NCI-H1417 treated with DMSO at 0.1 percent for 48 hours (cell line): ENCODE measurements around the gene GNAI1.

ENCODE experiments used
- DNase-seq: peaks from one replicate; lab custom pipeline; 2025; lab: John Stamatoyannopoulos, UW

Gene GNAI1

DNA sequence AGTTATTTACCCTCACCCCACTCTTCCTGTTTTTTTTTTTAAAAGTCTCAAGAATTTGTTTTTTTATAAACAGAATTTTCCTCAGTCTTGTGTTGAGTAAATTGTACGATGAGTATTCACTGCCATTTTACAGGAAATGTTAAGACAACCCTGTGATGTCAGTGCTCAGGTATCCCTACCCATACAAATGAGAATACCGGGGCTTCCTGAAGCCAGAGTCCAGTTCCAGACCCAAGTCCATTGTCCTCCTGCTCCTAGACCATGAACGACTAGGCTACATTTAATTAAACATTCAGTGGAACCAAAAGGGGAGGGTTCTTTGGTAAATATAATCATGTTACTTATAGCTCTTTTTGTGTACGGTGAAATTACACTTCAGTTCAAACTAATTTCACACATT, 79.2 kb downstream of the GNAI1 start:
- no peak for DNase-seq

DNA sequence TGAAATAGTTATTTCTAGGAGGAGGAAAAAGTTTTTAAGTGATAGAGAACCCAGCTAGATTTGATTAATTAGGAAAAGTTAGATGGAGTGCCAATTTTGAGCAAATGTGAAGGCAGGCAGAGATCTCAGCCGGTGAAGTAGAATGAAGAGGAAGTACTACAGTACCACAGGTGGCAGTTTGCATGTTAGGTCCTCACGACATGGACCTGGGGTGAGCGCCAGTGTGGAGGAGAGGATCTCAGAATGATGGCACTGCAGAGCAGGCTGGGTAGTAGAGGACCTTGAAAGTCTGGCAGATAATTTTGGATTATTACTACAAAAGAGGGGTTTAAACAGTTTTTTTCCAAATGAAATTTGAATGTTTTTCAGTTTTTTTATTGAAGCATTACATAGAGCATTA, 81.1 kb downstream of the GNAI1 start:
- no peak for DNase-seq

DNA sequence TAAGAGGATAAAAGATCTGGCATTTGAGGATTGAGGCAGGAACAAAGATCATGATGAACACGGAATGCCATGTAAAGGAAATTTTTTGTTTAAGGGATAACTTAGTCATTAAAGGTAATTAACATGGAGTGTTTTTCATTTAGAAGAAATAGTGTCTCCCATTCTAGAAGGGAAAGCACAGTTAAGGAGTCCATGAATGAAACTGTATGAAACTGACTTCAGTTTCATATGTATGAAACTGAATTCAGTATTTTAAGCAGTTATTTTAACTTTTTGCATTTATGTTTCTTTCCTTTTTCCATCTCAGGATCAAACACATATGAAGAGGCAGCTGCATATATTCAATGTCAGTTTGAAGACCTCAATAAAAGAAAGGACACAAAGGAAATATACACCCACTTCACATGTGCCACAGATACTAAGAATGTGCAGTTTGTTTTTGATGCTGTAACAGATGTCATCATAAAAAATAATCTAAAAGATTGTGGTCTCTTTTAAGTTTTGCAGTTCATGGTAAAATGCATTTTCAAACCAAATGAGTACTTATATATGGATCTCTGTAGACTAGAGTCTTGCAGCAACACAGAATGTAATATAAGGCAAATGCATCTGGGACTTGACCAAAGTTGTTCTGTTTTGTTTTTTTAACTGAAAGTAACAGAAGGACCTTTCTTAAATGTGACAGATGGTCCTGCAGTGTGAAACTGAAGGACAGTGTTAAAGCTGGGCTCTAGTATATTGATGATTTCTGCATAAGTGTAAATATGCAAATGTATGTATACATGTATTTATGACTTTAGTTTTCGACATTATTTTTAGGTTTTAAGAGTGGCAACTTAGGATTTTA, 82.6 kb downstream of the GNAI1 start:
- DNase-seq: no peak

DNA sequence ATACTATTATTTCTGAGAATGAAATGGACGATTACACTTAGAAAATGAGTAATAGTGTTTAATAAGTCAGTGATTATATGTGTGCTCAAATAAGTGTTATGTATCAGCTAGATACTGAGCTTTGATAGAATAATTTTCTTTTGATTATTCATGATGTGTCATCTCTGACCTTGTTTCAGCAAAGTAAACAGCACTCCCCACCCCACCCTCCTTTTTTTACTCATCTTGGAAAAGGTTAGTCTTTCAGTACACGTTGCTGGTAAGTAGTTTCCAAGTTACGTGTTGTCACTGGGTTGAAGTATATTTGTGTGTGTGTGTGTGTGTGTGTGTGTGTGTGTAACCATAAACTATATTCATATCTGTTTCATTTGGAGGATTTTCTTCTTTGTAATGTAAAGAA, 84.1 kb downstream of the GNAI1 start:
- no peak for DNase-seq

DNA sequence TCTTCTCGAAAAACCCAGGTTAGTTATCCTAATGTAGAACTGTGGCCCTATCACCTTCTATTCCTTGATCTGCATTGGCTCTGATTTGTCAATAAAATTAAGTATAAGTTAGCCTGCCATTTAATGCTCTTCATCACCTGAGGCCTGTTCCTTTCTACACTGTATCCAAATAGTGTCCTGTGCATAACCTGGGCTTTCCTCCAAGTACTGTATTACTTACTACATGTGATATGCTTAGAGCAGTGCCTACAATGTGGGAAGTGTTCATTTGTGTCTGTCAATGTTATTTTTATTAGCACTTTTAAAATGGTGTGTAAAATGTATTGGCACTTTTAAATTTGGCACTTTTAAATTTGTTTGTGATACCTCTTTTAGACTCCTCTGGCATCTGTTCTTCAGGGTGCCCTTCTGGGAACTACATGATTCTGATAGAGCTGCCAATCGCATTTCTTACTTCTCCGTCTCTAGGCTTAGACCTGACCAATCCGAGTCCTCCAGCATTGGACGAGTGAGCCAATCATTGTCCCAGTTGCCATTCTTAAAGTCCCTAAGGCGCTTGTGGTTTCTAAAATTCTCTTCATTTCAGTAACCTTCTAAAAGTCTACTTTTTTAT, 85.5 kb downstream of the GNAI1 start:
- DNase-seq: no peak

DNA sequence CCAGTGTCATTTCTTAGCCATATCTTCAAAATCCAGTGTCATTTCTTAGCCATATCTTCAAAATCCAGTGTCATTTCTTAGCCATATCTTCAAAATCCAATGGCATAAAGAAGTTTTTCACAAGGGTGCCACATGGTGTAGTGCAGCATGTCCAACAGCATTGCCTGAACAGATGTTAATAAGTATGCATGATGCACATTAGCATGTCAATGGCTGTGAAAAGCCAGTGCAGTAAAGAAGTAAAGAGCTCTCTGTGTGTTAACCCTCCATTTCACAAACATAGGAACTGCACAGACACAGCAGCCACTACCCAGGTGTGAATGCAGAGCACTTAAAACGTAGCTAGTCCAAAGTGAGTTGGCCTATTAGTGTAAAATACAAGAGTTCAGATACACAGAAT, 89.8 kb downstream of the GNAI1 start:
- DNase-seq: no peak

DNA sequence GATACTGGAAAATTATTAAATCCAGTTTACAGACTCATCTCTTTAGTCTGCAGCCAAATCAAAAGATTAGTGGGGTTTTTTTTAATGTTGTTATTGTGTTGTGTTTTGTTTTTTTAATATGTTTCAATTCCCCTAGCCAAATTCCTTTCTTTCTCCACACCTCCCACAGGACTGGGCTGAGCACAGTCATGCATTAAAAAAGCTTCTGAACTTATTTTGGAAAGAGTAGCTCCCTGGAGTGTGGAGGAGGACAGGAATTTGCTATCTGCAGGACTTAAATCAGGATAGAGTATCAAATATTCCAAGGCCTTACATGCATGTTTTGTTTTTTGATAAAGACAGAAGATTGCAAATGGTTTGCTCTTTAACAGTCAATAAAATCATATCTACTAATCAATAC, 90.7 kb downstream of the GNAI1 start:
- DNase-seq: no peak

DNA sequence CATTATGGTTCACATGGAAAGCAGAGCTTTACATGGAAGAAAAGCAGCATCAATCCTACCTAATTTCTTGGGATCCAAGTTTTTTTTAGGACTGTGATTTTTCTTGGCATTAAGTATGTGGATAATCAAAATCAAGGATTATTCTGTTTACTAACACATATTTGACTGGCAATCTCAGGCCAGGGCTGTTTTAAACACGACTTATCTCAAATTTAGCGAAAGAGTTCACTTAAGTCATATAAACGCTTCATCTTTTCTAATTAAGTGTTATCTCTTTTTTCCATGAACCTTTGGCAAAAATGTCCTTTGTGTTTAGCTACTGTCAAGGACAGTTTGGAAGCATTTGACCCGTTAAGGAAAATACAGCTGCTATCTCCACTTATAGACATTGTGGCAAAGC, 92.0 kb downstream of the GNAI1 start:
- no peak for DNase-seq

DNA sequence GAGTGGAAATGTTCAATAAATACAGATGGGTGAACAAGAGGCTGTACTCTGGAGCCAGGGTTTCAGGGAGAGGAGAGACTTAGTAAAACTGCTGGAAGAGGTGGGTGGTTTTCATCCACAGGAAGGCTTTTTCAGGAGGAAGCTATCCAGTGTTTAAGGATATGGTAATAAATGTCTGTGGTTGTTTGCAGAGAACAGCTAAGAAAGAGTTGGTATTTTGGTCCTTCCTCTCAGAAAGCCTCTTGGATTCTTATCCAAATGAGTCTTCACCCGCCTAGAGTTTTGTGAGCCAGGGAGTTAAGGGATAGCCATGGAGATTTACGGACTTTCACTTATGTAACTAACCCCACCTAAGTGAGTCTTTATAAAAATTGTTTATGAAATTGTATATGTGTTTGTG, 95.7 kb downstream of the GNAI1 start:
- DNase-seq: no peak

DNA sequence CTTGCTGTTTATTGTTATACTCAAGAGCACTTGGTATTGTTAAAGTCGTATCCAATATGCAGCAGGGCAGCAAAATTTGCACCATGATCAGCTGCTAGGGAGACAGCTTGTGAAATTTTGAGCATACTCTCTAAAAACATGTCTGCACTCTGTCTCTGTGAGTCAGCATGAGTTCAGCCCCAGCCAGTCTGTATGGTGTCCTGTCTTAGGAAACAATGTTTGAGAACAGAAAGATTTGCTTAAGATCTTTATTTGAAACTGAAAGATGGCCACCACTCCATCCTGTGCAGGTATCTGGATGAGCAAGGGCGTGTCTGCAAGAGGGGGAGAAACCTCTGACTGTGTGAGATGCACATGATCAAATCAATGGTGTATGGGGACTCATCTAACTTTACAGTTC, 97.1 kb downstream of the GNAI1 start:
- no peak for DNase-seq

DNA sequence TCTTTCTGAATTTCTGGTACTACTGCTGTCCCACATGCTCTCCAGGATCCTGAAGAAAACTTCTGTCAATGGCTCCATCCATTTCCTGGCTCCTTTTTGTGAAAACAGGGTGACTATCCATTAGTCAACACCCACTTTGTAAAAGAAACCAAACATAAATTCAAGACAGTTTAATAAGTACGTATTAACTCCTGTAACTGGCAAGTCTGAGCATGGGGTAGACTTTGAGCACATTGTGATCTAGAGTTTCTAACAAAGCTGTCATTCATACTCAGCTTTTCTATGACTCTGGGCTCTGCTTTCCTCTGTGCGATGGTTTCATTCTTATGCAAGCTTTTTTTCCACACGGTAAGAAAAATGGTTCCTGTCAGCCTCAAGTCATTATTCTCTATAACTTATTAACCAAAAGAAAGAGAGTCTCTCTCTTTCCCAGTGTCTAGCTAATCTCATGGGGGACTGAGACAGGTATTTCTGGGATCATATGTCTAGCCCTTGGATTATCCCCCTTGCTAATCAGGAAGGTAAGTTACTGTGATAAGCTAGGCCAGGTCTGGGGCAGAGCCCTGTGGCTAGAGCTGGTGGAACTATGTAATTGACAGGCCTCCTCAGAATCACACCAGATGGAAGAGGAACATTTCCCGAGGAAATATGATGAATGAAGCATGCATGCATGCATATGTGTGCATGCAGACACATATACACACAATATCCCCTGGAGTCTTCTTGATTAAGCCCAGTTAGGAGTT, 98.5 kb downstream of the GNAI1 start:
- DNase-seq: no peak

DNA sequence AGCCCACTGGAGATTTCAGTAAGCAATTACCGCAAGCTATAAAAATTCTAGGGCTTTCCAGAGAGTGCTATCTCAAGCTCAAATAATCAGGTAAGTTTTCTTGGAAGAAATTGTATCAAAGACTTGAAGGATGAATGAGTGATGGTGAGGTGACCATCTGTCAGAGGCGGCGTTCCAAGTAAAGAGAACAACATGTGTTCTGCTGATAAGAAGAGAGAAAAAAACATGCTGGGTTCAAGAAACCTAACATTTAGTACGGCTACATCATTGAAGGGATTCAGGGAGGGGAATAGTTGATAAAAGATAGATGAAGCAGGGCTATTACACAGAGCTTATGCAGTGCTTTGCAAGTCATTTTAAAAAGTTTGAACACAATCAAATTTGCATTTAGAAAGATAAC, 100.7 kb downstream of the GNAI1 start:
- no peak for DNase-seq

DNA sequence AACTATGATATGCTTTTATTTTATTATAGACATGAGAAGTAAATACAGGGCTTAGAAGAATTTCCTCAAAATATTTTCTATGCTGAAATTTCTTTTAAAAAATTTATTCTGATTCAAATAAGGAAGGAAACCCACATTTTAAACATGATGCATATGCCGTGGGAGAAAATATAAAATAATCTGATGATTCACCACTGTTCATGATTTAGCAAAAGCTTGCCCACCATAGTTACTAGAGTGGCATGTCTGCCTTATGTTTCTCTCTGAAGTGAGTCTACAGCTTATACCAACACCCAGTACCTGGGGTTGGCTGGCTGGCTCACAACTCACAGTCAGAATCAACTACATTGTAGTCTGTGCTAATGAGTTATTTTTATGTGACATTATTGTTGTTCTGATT, 102.0 kb downstream of the GNAI1 start:
- DNase-seq: no peak

DNA sequence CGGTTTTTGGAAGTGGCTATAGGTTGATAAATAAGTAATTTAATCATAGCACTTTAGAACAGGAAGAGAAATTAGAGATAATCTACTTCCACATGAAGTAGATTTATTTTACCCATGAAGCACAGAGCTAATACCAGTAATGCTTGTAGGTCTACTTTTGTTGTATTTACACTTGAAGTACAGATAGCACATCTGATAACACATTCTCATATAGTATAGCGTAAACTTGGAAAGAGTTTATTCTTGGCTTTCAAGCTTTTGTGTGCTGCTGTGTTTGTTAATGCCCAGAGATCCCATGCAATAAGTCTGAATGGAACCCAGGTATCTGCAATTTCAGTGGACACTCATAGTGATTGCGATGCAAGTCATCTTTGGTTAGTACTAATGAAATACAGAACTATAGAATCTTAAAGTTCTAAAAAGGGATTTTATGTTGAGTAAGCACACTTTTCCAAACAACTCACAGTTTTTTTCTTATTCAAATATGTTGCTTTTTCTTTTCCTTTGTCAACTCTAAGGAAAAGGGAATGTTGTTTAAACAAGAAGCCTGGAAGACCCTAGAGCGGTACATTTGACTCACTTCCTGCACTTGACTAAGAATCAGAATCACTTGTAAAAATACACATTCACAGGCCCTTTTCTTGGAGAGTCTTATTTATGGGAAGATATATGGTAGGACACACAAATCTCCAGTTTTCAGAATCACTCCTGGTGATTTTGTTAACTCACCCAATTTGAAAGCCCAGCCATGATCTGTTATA, 105.8 kb downstream of the GNAI1 start:
- no peak for DNase-seq

DNA sequence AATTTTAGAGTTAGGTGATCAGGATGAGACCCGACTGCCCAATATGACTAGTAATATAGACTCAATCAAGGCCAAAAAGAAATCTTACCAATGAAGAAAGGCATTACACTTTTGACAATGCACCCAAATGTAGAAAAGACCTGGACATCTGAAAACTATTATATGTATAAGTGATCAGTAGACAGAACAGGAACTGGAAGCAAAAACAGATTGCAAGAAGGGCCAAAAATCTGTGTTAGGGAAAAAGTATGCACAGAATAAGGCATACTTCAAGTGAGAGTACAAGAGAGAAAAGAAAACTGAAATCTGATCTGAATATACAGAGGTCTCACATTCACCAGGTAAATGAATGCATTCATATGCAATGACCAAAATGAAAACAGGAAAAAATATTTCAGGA, 107.0 kb downstream of the GNAI1 start:
- DNase-seq: no peak

DNA sequence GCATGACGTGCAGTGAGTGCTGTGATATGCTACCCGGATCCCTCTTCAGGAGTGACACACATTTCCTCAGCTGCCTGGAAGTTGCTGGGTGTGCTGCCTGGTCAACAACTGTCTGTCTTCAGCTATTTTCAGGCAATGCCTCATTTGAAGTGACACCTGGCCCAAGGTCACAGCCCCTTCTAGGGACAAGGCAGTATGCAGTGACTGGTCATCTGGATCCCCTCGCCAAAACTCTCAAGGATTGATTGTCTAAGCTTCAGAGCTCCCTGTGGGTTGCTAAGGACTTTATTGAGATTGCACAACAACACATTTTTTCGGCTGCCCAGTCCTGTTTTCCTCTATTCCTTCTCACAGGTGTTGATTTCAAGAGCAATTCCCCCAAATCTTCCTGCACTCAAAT, 108.8 kb downstream of the GNAI1 start:
- DNase-seq: no peak

DNA sequence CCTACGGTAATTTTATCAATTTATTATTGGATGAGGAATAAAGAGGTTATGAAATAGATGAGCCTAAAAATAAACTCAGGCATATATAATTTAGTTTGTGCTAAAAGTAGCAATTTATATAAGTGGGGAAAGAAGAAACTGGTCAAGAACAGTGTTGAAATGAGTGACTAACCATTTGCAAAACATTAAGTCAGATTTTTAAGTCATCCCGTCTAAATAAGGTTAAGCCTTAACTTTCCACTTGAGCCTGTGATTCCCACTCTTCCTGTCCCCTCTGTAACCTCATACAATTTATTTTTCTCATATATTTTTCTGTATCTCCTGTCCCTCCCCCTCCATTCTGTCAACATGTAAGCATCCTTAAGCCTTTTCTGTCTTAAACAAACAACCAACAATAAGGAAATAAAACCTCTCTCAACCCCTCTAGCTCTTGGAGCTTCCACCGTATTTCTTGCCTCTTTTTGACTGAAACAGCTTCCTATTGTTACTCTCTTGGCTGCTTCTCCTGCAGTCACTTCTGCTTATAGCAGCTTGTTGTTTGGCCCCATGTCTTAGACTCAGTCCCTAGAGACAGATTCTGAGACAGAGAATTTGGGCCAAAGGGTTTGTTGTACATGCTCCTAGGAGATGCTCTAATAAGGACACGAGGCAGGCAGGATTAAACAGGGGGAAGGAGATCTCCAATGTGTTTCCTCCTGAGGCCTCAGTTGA, 109.7 kb downstream of the GNAI1 start:
- DNase-seq: no peak

DNA sequence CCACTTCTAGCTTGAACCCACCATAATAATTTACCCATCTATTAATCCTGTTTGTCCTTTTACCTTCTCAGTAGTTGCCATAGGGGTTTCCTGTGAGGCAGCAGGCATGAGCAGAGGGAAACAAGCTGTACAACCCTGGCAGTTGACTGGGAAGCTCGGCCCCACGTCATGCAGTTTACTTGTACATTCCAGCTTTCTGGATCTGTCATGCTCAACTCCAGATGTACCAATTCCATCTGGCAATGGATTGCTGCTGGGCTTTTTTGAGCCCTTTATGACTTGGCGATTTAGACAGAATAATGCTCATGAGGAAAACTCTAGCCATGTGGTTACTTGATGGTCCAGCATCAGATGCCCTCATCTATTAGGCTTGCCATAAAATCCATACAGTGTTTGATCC, 112.5 kb downstream of the GNAI1 start:
- DNase-seq: no peak

DNA sequence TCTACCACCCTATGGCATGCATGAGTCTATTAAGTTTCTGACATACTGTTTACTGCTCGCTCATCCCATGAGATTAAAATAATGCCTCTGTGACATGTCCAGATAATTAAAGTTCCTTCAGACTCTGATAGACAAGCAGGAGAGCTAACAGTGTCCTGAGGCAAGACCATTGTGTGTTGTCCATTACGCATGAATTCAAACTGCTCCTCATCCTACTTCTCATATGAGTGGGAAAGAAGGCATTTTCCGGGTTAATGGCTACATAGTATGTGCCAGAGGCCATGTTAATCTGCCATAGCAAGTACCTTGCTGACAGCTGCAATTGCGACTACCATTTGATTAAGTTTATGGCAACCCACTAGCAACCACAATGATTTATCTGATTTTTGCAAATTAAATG, 113.3 kb downstream of the GNAI1 start:
- DNase-seq: no peak

DNA sequence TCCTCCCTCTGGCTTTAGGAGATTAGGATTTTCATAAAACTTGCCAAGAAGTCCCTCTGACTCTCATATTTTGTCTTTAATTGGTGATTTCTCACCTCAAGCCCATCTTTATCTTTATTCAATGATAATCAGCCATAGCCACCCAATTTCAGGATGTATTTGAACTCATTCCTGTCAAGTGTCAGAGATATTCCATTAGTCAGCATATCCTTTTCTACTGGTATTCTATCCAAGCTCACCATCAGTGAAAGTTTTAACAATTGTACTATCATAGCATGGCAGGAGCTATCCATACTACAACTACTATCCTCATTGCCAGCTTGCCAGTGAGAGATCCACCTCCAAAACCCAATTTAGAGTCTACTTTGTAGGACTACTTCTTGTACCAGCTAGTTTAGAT, 114.6 kb downstream of the GNAI1 start:
- no peak for DNase-seq

DNA sequence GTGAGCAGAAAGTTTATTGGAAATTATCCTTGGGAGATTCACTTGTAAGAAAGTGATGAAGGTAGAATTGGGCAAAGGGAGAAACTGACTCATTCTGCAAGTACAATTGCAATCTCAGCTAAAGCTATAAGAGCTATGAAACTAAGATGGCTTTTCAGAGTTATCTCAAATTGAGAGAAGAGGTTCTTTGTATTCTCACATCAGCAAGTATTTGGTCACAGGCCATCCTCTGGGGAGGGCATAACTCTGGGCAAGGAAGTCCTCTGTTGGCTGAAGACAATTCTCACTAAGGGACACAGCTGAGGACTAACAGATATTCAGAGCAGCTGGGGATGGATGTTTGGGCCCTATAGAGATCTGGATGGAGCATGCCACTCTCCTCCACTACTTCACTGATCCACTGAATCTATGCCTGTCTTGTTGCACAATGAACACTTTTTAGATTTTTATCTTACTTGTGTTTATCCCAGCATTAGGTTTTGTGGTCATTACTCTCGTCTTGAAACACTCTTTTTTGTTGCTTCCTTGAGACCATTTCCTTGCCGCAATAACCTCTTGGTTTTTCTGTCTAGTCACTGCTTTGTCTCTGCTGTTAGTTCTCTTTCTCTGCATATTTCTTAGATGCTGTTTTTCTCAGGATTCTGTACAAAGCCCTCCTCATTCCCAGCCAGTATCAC, 115.1 kb downstream of the GNAI1 start:
- DNase-seq: no peak
